Endothelial cell of umbilical vein (primary cell): ENCODE results near the gene VIM. TPM values are rescaled to one million over a fixed set of nuclear protein-coding genes. Genes with fewer than 3 reads are reported as not detected.

Experiments
- BruUV-seq: library from RNA; stranded (reverse); fragments of 400-500 nt; replicated peaks from 2 replicates; lab custom pipeline; 2021; lab: Mats Ljungman, UMichigan
- CTCF ChIA-PET: fragments of 300-600, 350-600 bp; sonication (Branson Sonifier 250); formaldehyde crosslinking; loops from one replicate; lab custom pipeline; 2021; ENCODE audit warnings: antibody characterized with exemption, inconsistent platforms; lab: Charles Lee
- POLR2A ChIA-PET: fragments of 300-600, 350-600 bp; sonication (Branson Sonifier 250); formaldehyde crosslinking; loops from one replicate; lab custom pipeline; 2021; ENCODE audit warnings: antibody characterized with exemption, inconsistent platforms; lab: Charles Lee
- DNase-seq: peaks from one replicate; pipeline ENCODE4 v3.0.0-alpha.2; 2011; ENCODE audit warnings: low read depth, low spot score
- FAIRE-seq: peaks from 2 replicates; lab custom pipeline; 2011; peaks lifted over from hg19 to GRCh38; lab: Jason Lieb, UNC
- H2AFZ ChIP-seq: 2 replicates; pipeline ENCODE4 v1.6.0; 2012; ENCODE audit warnings: low read depth, low read length, control low read depth, inconsistent platforms
- H3K27ac ChIP-seq: 2 replicates; pipeline ENCODE4 v1.5.1; 2011; ENCODE audit warnings: low read depth, mild to moderate bottlenecking, control low read depth, low read length, moderate library complexity; ENCODE audit not compliant: insufficient read depth
- H3K27me3 ChIP-seq, 2 experiments: 2 replicates each; pipeline versions ENCODE4 v1.6.0 to v1.6.1; 2011; ENCODE audit warnings: low read length in 2 of 2, mixed read lengths in 1 of 2; ENCODE audit not compliant: control insufficient read depth in 2 of 2, insufficient read depth in 2 of 2
- H3K36me3 ChIP-seq, 2 experiments: 2 replicates in 1 of 2; 3 replicates in 1 of 2; pipeline ENCODE4 v1.5.1; 2011; ENCODE audit warnings: low read length in 2 of 2, mild to moderate bottlenecking in 1 of 2, moderate library complexity in 1 of 2; ENCODE audit not compliant: control insufficient read depth in 2 of 2, insufficient read depth in 2 of 2; ENCODE audit errors: extremely low read depth in 1 of 2
- H3K4me1 ChIP-seq: 3 replicates; pipeline ENCODE4 v1.5.1; 2011; ENCODE audit warnings: mild to moderate bottlenecking, low read length; ENCODE audit not compliant: control insufficient read depth, insufficient read depth; ENCODE audit errors: extremely low read depth
- H3K4me2 ChIP-seq: 2 replicates; pipeline ENCODE4 v1.6.1; 2011; ENCODE audit warnings: low read length, control low read depth, mixed read lengths; ENCODE audit not compliant: insufficient read depth
- H3K4me3 ChIP-seq, 3 experiments: fragments of 200-600 bp in 1 of 3; sonication (generic), shearing (Covaris generic) in 1 of 3; replicated peaks in 1 of 3; 2 replicates each; pipeline ENCODE4 v1.5.1; 2011 to 2016; ENCODE audit warnings: control low read depth in 3 of 3, low read length in 3 of 3, mild to moderate bottlenecking in 2 of 3, inconsistent platforms in 1 of 3, low read depth in 1 of 3, moderate library complexity in 1 of 3; ENCODE audit not compliant: insufficient read depth in 1 of 3
- H3K79me2 ChIP-seq: 2 replicates; pipeline ENCODE4 v1.6.0; 2012; ENCODE audit warnings: low read length, inconsistent platforms; ENCODE audit not compliant: control insufficient read depth, insufficient read depth
- H3K9ac ChIP-seq: replicated peaks from 2 replicates; pipeline ENCODE3; 2011; ENCODE audit warnings: low read length, control low read depth; ENCODE audit not compliant: insufficient read depth; ENCODE audit errors: extremely low read depth
- H3K9me1 ChIP-seq: replicated peaks from 3 replicates; pipeline ENCODE4 v1.6.0; 2011; ENCODE audit warnings: mild to moderate bottlenecking, low read length; ENCODE audit not compliant: control insufficient read depth, insufficient read depth; ENCODE audit errors: extremely low read depth
- H3K9me3 ChIP-seq: replicated peaks from 2 replicates; pipeline ENCODE4 v1.5.1; 2012; ENCODE audit warnings: low read length, inconsistent platforms; ENCODE audit not compliant: control insufficient read depth, insufficient read depth
- H4K20me1 ChIP-seq: replicated peaks from 2 replicates; pipeline ENCODE3; 2011; ENCODE audit warnings: mild to moderate bottlenecking, low read length; ENCODE audit not compliant: control insufficient read depth, insufficient read depth; ENCODE audit errors: extremely low read depth
- FOS ChIP-seq: IDR thresholded peaks from 2 replicates; pipeline ENCODE4 v1.6.1; 2011; ENCODE audit warnings: mild to moderate bottlenecking, low read length, moderate library complexity, borderline replicate concordance; ENCODE audit not compliant: insufficient read depth
- MYC ChIP-seq: IDR thresholded peaks from one replicate; pipeline ENCODE4 v1.6.1; 2011; ENCODE audit warnings: mild to moderate bottlenecking, low read depth, low read length
- dilution Hi-C: fragments of 300-500 bp; cut with MboI; formaldehyde crosslinking; loops from one replicate; pipeline ENCODE4 v1.15.0; 2019; ENCODE audit warnings: low sequenced_read_pairs; ENCODE audit not compliant: extremely low pct_ligation_motif_present
- intact Hi-C: fragments of 100-400 bp; cut with micrococcal nuclease; formaldehyde crosslinking; loops from one replicate; pipeline ENCODE4 v1.10.0; 2022
- polyA plus RNA-seq, 4 experiments: library from polyadenylated mRNA; depleted of rRNA in 3 of 4; stranded (reverse) in 3 of 4; unstranded in 1 of 4; fragments of >200 nt; gene quantifications; 2 replicates each; pipeline versions ENCODE4 v1.2.1 to v1.2.3, GENCODE V29; 2011 to 2012; ENCODE audit warnings: missing spikeins in 1 of 4
- total RNA-seq: library from RNA; stranded (reverse); gene quantifications from 2 replicates; pipeline ENCODE4 v1.2.3, GENCODE V29; 2021
- TF ChIP-seq, protein P1 (sequence below), 2 donors: IDR thresholded peaks; 1 replicate in 1 of 2; 2 replicates in 1 of 2; pipeline ENCODE4 v1.5.1; 2011; ENCODE audit warnings: low read length in 2 of 2, mild to moderate bottlenecking in 2 of 2, moderate library complexity in 2 of 2, control low read depth in 1 of 2, inconsistent platforms in 1 of 2, low read depth in 1 of 2; ENCODE audit not compliant: insufficient read depth in 1 of 2; ENCODE audit errors: extremely low read depth in 1 of 2

VIM gene
- total and polyA plus RNA-seq, 2 donors (not counting 3 experiments of a cell fraction or from before 2014, with no cell fraction given): 5,699 to 5,781 TPM

GRCh38 chr10:17273403-17273802 is 45.4 kb downstream of the VIM start:
- no TSS peak for BruUV-seq
- no peak overlapping the region for H3K27ac ChIP-seq
- TF ChIP-seq, protein P1, sequence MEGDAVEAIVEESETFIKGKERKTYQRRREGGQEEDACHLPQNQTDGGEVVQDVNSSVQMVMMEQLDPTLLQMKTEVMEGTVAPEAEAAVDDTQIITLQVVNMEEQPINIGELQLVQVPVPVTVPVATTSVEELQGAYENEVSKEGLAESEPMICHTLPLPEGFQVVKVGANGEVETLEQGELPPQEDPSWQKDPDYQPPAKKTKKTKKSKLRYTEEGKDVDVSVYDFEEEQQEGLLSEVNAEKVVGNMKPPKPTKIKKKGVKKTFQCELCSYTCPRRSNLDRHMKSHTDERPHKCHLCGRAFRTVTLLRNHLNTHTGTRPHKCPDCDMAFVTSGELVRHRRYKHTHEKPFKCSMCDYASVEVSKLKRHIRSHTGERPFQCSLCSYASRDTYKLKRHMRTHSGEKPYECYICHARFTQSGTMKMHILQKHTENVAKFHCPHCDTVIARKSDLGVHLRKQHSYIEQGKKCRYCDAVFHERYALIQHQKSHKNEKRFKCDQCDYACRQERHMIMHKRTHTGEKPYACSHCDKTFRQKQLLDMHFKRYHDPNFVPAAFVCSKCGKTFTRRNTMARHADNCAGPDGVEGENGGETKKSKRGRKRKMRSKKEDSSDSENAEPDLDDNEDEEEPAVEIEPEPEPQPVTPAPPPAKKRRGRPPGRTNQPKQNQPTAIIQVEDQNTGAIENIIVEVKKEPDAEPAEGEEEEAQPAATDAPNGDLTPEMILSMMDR (IDR thresholded peaks at IDR 0.05; ENCODE audit: extremely low read depth in 1 of 2, insufficient read depth in 1 of 2, low read depth in 1 of 2, low read length in 2 of 2): no peak
- peak; percentile 25 for TF ChIP-seq FOS
- TF ChIP-seq MYC: no peak
- DNase-seq: no peak
- ChIA-PET CTCF (no interaction called here), POLR2A (no interaction called here)
- no peak overlapping the region for H3K4me2 ChIP-seq
- FAIRE-seq: no peak
- no peak overlapping the region for H2AFZ ChIP-seq
- peaks cover 0 to 4% of the 10 kb centered on the region in 2 experiments for H3K27me3 ChIP-seq
- no peaks in the 10 kb centered on the region for H3K36me3 ChIP-seq
- dilution Hi-C loops (no loop called here), intact Hi-C loops (no loop called here)
- no peak overlapping the region for H3K9ac ChIP-seq
- no peaks in the 10 kb centered on the region for H4K20me1 ChIP-seq
- H3K4me1 ChIP-seq: no peaks in the 10 kb centered on the region
- H3K4me3 ChIP-seq: no peak overlapping the region
- H3K79me2 ChIP-seq: no peaks in the 10 kb centered on the region
- no peaks in the 10 kb centered on the region for H3K9me3 ChIP-seq
- H3K9me1 ChIP-seq: no peaks in the 10 kb centered on the region

DNA sequence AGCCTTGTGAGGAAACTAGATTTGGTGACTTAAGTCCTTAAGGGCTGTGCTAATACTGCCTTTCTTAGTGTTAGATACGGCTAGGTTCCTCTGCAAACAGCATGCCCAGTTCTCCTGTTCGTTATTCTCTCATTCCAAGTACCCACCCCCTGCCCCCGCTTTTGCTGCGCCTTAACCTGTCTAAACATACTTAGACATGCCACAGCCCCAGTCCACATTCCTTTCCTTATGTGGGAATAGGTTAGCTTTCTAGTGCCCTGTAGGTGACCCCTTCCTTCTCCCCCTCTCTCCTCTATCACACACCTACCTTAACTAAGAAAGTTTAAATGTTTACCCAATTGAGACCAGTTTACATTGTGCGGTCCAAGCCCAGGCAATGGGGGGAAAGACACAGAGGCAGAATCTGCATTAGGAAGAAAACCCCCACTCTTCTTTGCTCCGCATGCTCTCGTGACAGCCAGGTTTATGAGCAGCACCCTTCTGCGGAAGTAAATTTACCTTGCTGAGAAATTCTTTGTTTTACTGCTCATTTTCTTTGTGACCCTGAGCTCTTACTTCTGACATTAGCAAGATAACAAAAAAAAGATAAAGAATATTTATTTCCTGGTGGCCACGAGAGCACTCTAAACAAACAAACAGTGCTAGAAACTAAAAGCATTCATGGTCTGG is 48.8 kb downstream of the VIM start:
- H3K27me3 ChIP-seq: peaks cover 0 to 3% of the 10 kb centered on the region in 2 experiments
- no peaks in the 10 kb centered on the region for H4K20me1 ChIP-seq
- no peaks in the 10 kb centered on the region for H3K9me1 ChIP-seq
- H2AFZ ChIP-seq: no peak overlapping the region
- H3K4me3 ChIP-seq: no peak overlapping the region
- H3K4me2 ChIP-seq: no peak overlapping the region
- no TSS peak for BruUV-seq
- no peaks in the 10 kb centered on the region for H3K9me3 ChIP-seq
- intact Hi-C loops (no loop called here), dilution Hi-C loops (no loop called here)
- H3K9ac ChIP-seq: no peak overlapping the region
- CTCF ChIA-PET: no interaction called here
- DNase-seq (no peak), FAIRE-seq (no peak)
- no peaks in the 10 kb centered on the region for H3K36me3 ChIP-seq
- H3K79me2 ChIP-seq: no peaks in the 10 kb centered on the region
- POLR2A ChIA-PET: no interaction called here
- no peak overlapping the region for H3K27ac ChIP-seq
- H3K4me1 ChIP-seq: no peaks in the 10 kb centered on the region
- no peak for TF ChIP-seq FOS
